IMR-90 (cell line): ENCODE data around the gene PSMA6. TPM values are rescaled to one million over a fixed set of nuclear protein-coding genes. Genes with fewer than 3 reads are reported as not detected.

ENCODE experiments used
- ATAC-seq: fragments of 200-7000 bp; cut with Tn5 transposase; 2 replicates; pipeline ENCODE4 v1.9.1; 2020; ENCODE audit warnings: low read depth, mild to moderate bottlenecking, moderate library complexity
- BruUV-seq: library from RNA; stranded (reverse); fragments of 400-500 nt; replicated peaks from 2 replicates; lab custom pipeline; 2021; lab: Mats Ljungman, UMichigan
- CTCF ChIA-PET: fragments of 300-600 bp; formaldehyde crosslinking; extraction: SDS; loops from one replicate; lab custom pipeline; 2021; ENCODE audit warnings: antibody characterized with exemption; lab: Yijun Ruan, JAX
- POLR2A ChIA-PET: fragments of 300-600 bp; sonication (Branson Sonifier 250); formaldehyde crosslinking; loops from one replicate; lab custom pipeline; 2022; ENCODE audit warnings: antibody characterized with exemption; ENCODE audit not compliant: unreplicated experiment; lab: Charles Lee
- DNase-seq: peaks from one replicate; pipeline ENCODE4 v3.0.0; 2013
- H2AFZ ChIP-seq: replicated peaks from 2 replicates; pipeline ENCODE3; 2013; ENCODE audit warnings: low read length, mild to moderate bottlenecking; ENCODE audit not compliant: poor library complexity
- H2AK5ac ChIP-seq: 2 replicates; pipeline ENCODE4 v1.6.1; 2013; ENCODE audit warnings: low read depth, low read length, inconsistent platforms
- H2AK9ac ChIP-seq: replicated peaks from 2 replicates; pipeline ENCODE3; 2013; ENCODE audit warnings: mild to moderate bottlenecking, low read depth, low read length, moderate library complexity; ENCODE audit not compliant: poor library complexity
- H2BK120ac ChIP-seq: 2 replicates; pipeline ENCODE4 v1.6.1; 2013; ENCODE audit warnings: low read depth, low read length, inconsistent platforms
- H2BK15ac ChIP-seq: 3 replicates; pipeline ENCODE4 v1.6.1; 2013; ENCODE audit warnings: low read depth, low read length, inconsistent platforms
- H2BK20ac ChIP-seq: 2 replicates; pipeline ENCODE4 v1.6.1; 2013; ENCODE audit warnings: low read depth, mild to moderate bottlenecking, inconsistent platforms, low read length, moderate library complexity
- H2BK5ac ChIP-seq: 2 replicates; pipeline ENCODE4 v1.6.1; 2013; ENCODE audit warnings: mild to moderate bottlenecking, low read depth, low read length, inconsistent platforms; ENCODE audit not compliant: poor library complexity, severe bottlenecking
- H3K14ac ChIP-seq: replicated peaks from 2 replicates; pipeline ENCODE4 v1.6.1; 2013; ENCODE audit warnings: low read depth, low read length, inconsistent platforms
- H3K18ac ChIP-seq: 2 replicates; pipeline ENCODE4 v1.6.1; 2013; ENCODE audit warnings: low read depth, low read length, control low read depth
- H3K23ac ChIP-seq: 2 replicates; pipeline ENCODE4 v1.6.1; 2013; ENCODE audit warnings: low read depth, low read length, inconsistent platforms
- H3K27ac ChIP-seq: 2 replicates; pipeline ENCODE4 v1.5.1; 2013; ENCODE audit warnings: mild to moderate bottlenecking, control low read depth, low read length; ENCODE audit not compliant: insufficient read depth
- H3K27me3 ChIP-seq: 2 replicates; pipeline ENCODE4 v1.6.1; 2013; ENCODE audit warnings: low read length; ENCODE audit not compliant: control insufficient read depth, insufficient read depth
- H3K36me3 ChIP-seq: 2 replicates; pipeline ENCODE4 v1.6.1; 2013; ENCODE audit warnings: low read length, mixed read lengths; ENCODE audit not compliant: control insufficient read depth, insufficient read depth
- H3K4ac ChIP-seq: 2 replicates; pipeline ENCODE4 v1.6.1; 2013; ENCODE audit warnings: low read depth, low read length, inconsistent platforms
- H3K4me1 ChIP-seq: 2 replicates; pipeline ENCODE4 v1.6.1; 2013; ENCODE audit warnings: low read length, mixed read lengths; ENCODE audit not compliant: control insufficient read depth, insufficient read depth
- H3K4me2 ChIP-seq: 2 replicates; pipeline ENCODE4 v1.6.1; 2013; ENCODE audit warnings: low read depth, mild to moderate bottlenecking, control low read depth, low read length, moderate library complexity
- H3K4me3 ChIP-seq: 2 replicates; pipeline ENCODE4 v1.5.1; 2013; ENCODE audit warnings: low read depth, mild to moderate bottlenecking, control low read depth, low read length, moderate library complexity; ENCODE audit not compliant: insufficient read depth
- H3K56ac ChIP-seq: 2 replicates; pipeline ENCODE4 v1.6.1; 2013; ENCODE audit warnings: low read length, inconsistent platforms; ENCODE audit not compliant: insufficient read depth; ENCODE audit errors: extremely low read depth
- H3K79me1 ChIP-seq, 2 experiments: 2 replicates each; pipeline ENCODE4 v1.6.1; 2013; ENCODE audit warnings: low read length in 2 of 2, inconsistent platforms in 1 of 2, low read depth in 1 of 2
- H3K9ac ChIP-seq: 2 replicates; pipeline ENCODE4 v1.6.1; 2013; ENCODE audit warnings: low read depth, low read length, control low read depth
- H3K9me1 ChIP-seq: 2 replicates; pipeline ENCODE4 v1.6.1; 2013; ENCODE audit warnings: low read length, inconsistent platforms; ENCODE audit not compliant: insufficient read depth
- H3K9me3 ChIP-seq: 2 replicates; pipeline ENCODE4 v1.6.1; 2013; ENCODE audit warnings: low read length; ENCODE audit not compliant: control insufficient read depth, insufficient read depth
- H4K20me1 ChIP-seq: 2 replicates; pipeline ENCODE4 v1.6.1; 2013; ENCODE audit warnings: low read length, inconsistent platforms; ENCODE audit not compliant: insufficient read depth
- H4K5ac ChIP-seq: 2 replicates; pipeline ENCODE4 v1.6.1; 2013; ENCODE audit warnings: mild to moderate bottlenecking, low read depth, low read length, control low read depth
- H4K8ac ChIP-seq, 2 experiments: 2 replicates each; pipeline ENCODE4 v1.6.1; 2013; ENCODE audit warnings: low read depth in 2 of 2, low read length in 2 of 2, control low read depth in 1 of 2, inconsistent platforms in 1 of 2
- H4K91ac ChIP-seq: 2 replicates; pipeline ENCODE4 v1.6.1; 2013; ENCODE audit warnings: low read depth, low read length, inconsistent platforms; ENCODE audit not compliant: insufficient read depth
- BHLHE40 ChIP-seq: fragments of 150-350 bp; IDR thresholded peaks from 2 replicates; pipeline ENCODE4 v1.6.1; 2016; ENCODE audit warnings: mild to moderate bottlenecking, low read depth, low read length
- CEBPB ChIP-seq: IDR thresholded peaks from 2 replicates; pipeline ENCODE4 v1.6.1; 2012; ENCODE audit warnings: low read depth, low read length, improper control_type of control experiment
- CHD1 ChIP-seq: IDR thresholded peaks from 2 replicates; pipeline ENCODE4 v1.6.1; 2012; ENCODE audit warnings: low read depth, low read length, improper control_type of control experiment
- FOS ChIP-seq: fragments of 150-350 bp; IDR thresholded peaks from 2 replicates; pipeline ENCODE4 v1.6.1; 2016; ENCODE audit warnings: low read depth, low read length
- MAFK ChIP-seq: IDR thresholded peaks from 2 replicates; pipeline ENCODE4 v1.6.1; 2012; ENCODE audit warnings: low read depth, low read length, improper control_type of control experiment
- MAZ ChIP-seq: IDR thresholded peaks from 2 replicates; pipeline ENCODE4 v1.6.1; 2012; ENCODE audit warnings: low read depth, mild to moderate bottlenecking, low read length, improper control_type of control experiment, moderate library complexity, borderline replicate concordance
- MXI1 ChIP-seq: IDR thresholded peaks from 2 replicates; pipeline ENCODE4 v1.6.1; 2012; ENCODE audit warnings: low read depth, mild to moderate bottlenecking, low read length, moderate library complexity, borderline replicate concordance
- NFE2L2 ChIP-seq: fragments of 150-350 bp; IDR thresholded peaks from 2 replicates; pipeline ENCODE4 v1.6.1; 2016; ENCODE audit warnings: low read depth, mild to moderate bottlenecking, low read length
- POLR2A ChIP-seq: IDR thresholded peaks from 2 replicates; pipeline ENCODE4 v1.6.1; 2012; ENCODE audit warnings: mild to moderate bottlenecking, low read depth, low read length
- RAD21 ChIP-seq: IDR thresholded peaks from 2 replicates; pipeline ENCODE4 v1.6.1; 2012; ENCODE audit warnings: low read length, improper control_type of control experiment
- RCOR1 ChIP-seq: IDR thresholded peaks from 2 replicates; pipeline ENCODE4 v1.6.1; 2012; ENCODE audit warnings: mild to moderate bottlenecking, low read length, improper control_type of control experiment; ENCODE audit not compliant: insufficient replicate concordance
- RFX5 ChIP-seq: IDR thresholded peaks from 2 replicates; pipeline ENCODE4 v1.8.0; 2012; ENCODE audit warnings: low read depth, mild to moderate bottlenecking, low read length, moderate library complexity
- SMC3 ChIP-seq: fragments of 150-350 bp; IDR thresholded peaks from 2 replicates; pipeline ENCODE4 v1.6.1; 2016; ENCODE audit warnings: low read depth, mild to moderate bottlenecking, antibody characterized with exemption, low read length, moderate library complexity
- USF2 ChIP-seq: fragments of 150-350 bp; IDR thresholded peaks from 2 replicates; pipeline ENCODE4 v1.6.1; 2017; ENCODE audit warnings: mild to moderate bottlenecking, antibody characterized with exemption, low read length, low read depth
- WGBS, 2 experiments: methylation state at CpG; one replicate each; pipeline versions ENCODE4 v1.1.5 to v1.1.7; 2013; ENCODE audit warnings: missing lambda C conversion rate in 2 of 2; ENCODE audit not compliant: insufficient read length in 1 of 2; ENCODE audit errors: extremely low coverage in 2 of 2; 5-methylcytosine and 5-hydroxymethylcytosine counted together
- dilution Hi-C: fragments of 300-500 bp; cut with HindIII; formaldehyde crosslinking; loops from one replicate; pipeline ENCODE4 v1.14.3; 2018; ENCODE audit warnings: low sequenced_read_pairs; ENCODE audit not compliant: unreplicated experiment
- in situ Hi-C: fragments of 300-500 bp; cut with MboI; formaldehyde crosslinking; loops from 3 replicates; pipeline ENCODE4 v1.14.3; 2019; ENCODE audit warnings: low sequenced_read_pairs, inconsistent platforms, mixed read lengths
- intact Hi-C: fragments of 100-400 bp; cut with micrococcal nuclease; formaldehyde crosslinking; loops from 2 replicates; pipeline ENCODE4 v1.10.0; 2022
- polyA plus RNA-seq, 3 experiments: library from polyadenylated mRNA; depleted of rRNA; stranded (reverse); fragments of >200 nt; gene quantifications; 2 replicates each; pipeline ENCODE4 v1.2.3, GENCODE V29; 2012; ENCODE audit warnings: low replicate concordance in 1 of 3
- total RNA-seq: library from RNA; depleted of rRNA; stranded (reverse); fragments of >200 nt; gene quantifications from 2 replicates; pipeline ENCODE4 v1.2.3, GENCODE V29; 2012
- TF ChIP-seq, protein P1 (sequence below): fragments of 150-350 bp; IDR thresholded peaks from 2 replicates; pipeline ENCODE4 v1.6.1; 2016; ENCODE audit warnings: low read depth, mild to moderate bottlenecking, low read length, moderate library complexity, borderline replicate concordance
- TF ChIP-seq, protein P2 (sequence below): conservative IDR thresholded peaks from 2 replicates; pipeline ENCODE4 v1.5.1; 2012; ENCODE audit warnings: mild to moderate bottlenecking, low read depth, low read length, improper control_type of control experiment

PSMA6 gene
- total and polyA plus RNA-seq, 2 of the 4 experiments (the other 2 are of a cell fraction): 184 to 530 TPM

GRCh38 chr14:35286003-35286600, 6.1 kb upstream of the PSMA6 start:
- 100% methylated on average over 3 of the region's 8 CpGs; no CpG with 5 or more reads in 1 of the 2 experiments for WGBS, 2 experiments
- peaks cover 9% of the 10 kb centered on the region; the same call in 1 of the 2 replicates for H3K9me1 ChIP-seq
- dilution Hi-C loops (no loop called here), in situ Hi-C loops (no loop called here), intact Hi-C loops (no loop called here)
- CTCF ChIA-PET: interaction anchor here (0.6 to 1.8 kb wide), 2 partner anchors 11 to 21 kb away, joined by 3 to 5 read pairs; no protein-coding TSS in a partner anchor
- no peak overlapping the region for H3K23ac ChIP-seq
- no peak overlapping the region for H2BK120ac ChIP-seq
- H3K27ac ChIP-seq: no peak overlapping the region
- H2BK15ac ChIP-seq: no peak overlapping the region
- H3K14ac ChIP-seq: no peak overlapping the region
- TF ChIP-seq MXI1: no peak
- TF ChIP-seq USF2: no peak
- no peak for TF ChIP-seq CHD1
- no peak for TF ChIP-seq RFX5
- TF ChIP-seq RCOR1: no peak
- TF ChIP-seq RAD21: no peak
- no peak for TF ChIP-seq MAFK
- TF ChIP-seq BHLHE40: no peak
- TF ChIP-seq MAZ: no peak
- TF ChIP-seq SMC3: no peak
- no peak for TF ChIP-seq POLR2A
- TF ChIP-seq, protein P1, sequence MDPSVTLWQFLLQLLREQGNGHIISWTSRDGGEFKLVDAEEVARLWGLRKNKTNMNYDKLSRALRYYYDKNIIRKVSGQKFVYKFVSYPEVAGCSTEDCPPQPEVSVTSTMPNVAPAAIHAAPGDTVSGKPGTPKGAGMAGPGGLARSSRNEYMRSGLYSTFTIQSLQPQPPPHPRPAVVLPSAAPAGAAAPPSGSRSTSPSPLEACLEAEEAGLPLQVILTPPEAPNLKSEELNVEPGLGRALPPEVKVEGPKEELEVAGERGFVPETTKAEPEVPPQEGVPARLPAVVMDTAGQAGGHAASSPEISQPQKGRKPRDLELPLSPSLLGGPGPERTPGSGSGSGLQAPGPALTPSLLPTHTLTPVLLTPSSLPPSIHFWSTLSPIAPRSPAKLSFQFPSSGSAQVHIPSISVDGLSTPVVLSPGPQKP: no peak
- no peak for TF ChIP-seq NFE2L2
- TF ChIP-seq, protein P2, sequence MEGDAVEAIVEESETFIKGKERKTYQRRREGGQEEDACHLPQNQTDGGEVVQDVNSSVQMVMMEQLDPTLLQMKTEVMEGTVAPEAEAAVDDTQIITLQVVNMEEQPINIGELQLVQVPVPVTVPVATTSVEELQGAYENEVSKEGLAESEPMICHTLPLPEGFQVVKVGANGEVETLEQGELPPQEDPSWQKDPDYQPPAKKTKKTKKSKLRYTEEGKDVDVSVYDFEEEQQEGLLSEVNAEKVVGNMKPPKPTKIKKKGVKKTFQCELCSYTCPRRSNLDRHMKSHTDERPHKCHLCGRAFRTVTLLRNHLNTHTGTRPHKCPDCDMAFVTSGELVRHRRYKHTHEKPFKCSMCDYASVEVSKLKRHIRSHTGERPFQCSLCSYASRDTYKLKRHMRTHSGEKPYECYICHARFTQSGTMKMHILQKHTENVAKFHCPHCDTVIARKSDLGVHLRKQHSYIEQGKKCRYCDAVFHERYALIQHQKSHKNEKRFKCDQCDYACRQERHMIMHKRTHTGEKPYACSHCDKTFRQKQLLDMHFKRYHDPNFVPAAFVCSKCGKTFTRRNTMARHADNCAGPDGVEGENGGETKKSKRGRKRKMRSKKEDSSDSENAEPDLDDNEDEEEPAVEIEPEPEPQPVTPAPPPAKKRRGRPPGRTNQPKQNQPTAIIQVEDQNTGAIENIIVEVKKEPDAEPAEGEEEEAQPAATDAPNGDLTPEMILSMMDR: no peak
- no peak for TF ChIP-seq FOS
- no peak for TF ChIP-seq CEBPB
- no peak overlapping the region for H3K4me2 ChIP-seq
- no peak for ATAC-seq
- no peak overlapping the region for H4K8ac ChIP-seq
- no peak for DNase-seq
- H3K27me3 ChIP-seq: no peaks in the 10 kb centered on the region
- H2BK20ac ChIP-seq: no peak overlapping the region
- H3K79me1 ChIP-seq: no peaks in the 10 kb centered on the region
- no peak overlapping the region for H2AK5ac ChIP-seq
- no peak overlapping the region for H3K4me3 ChIP-seq
- no peak overlapping the region for H2AK9ac ChIP-seq
- no peaks in the 10 kb centered on the region for H4K20me1 ChIP-seq
- H3K9me3 ChIP-seq: no peaks in the 10 kb centered on the region
- peaks cover 4% of the 10 kb centered on the region; the same call in 1 of the 2 replicates for H3K36me3 ChIP-seq
- H2BK5ac ChIP-seq: no peak overlapping the region
- no peak overlapping the region for H4K5ac ChIP-seq
- no peaks in the 10 kb centered on the region for H3K4me1 ChIP-seq
- no peak overlapping the region for H2AFZ ChIP-seq
- no TSS peak for BruUV-seq
- H4K91ac ChIP-seq: no peak overlapping the region
- POLR2A ChIA-PET: no interaction called here
- no peak overlapping the region for H3K4ac ChIP-seq
- H3K18ac ChIP-seq: no peak overlapping the region
- no peak overlapping the region for H3K9ac ChIP-seq
- H3K56ac ChIP-seq: no peak overlapping the region
